Adrenal gland (tissue), 5 donors: ENCODE data around the gene CTTNBP2NL.

ENCODE experiments used
- POLR2A ChIP-seq, 2 donors: fragments of 450-650 bp; IDR thresholded peaks; one replicate each; pipeline ENCODE4 v1.6.1; 2017; ENCODE audit warnings: antibody characterized with exemption in 2 of 2, mild to moderate bottlenecking in 2 of 2, moderate library complexity in 1 of 2
- TF ChIP-seq, protein P1 (sequence below), 6 experiments: fragments of 450-650 bp in 4 of 6; fragments of 200-600 bp in 2 of 6; sonication (generic) in 1 of 6; IDR thresholded peaks; 1 replicate in 5 of 6; 2 replicates in 1 of 6; pipeline versions ENCODE4 v1.5.1 to v1.8.0; 2016 to 2021; ENCODE audit warnings: antibody characterized with exemption in 6 of 6, mild to moderate bottlenecking in 2 of 6, moderate library complexity in 1 of 6
- donor health status: DM: no; HTN: no; CAD: no.

- TF ChIP-seq, protein P1, sequence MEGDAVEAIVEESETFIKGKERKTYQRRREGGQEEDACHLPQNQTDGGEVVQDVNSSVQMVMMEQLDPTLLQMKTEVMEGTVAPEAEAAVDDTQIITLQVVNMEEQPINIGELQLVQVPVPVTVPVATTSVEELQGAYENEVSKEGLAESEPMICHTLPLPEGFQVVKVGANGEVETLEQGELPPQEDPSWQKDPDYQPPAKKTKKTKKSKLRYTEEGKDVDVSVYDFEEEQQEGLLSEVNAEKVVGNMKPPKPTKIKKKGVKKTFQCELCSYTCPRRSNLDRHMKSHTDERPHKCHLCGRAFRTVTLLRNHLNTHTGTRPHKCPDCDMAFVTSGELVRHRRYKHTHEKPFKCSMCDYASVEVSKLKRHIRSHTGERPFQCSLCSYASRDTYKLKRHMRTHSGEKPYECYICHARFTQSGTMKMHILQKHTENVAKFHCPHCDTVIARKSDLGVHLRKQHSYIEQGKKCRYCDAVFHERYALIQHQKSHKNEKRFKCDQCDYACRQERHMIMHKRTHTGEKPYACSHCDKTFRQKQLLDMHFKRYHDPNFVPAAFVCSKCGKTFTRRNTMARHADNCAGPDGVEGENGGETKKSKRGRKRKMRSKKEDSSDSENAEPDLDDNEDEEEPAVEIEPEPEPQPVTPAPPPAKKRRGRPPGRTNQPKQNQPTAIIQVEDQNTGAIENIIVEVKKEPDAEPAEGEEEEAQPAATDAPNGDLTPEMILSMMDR (IDR thresholded peaks at IDR 0.05), result no peak
- TF ChIP-seq POLR2A (IDR thresholded peaks at IDR 0.05), result no peak
Observed at GRCh38 chr1:112386024-112386723, 9.8 kb upstream of the CTTNBP2NL start.
